Activated T-cell treated with anti-CD3 and anti-CD28 coated beads, Interleukin-2, amount 50 U/mL, for 24 hours (primary cell): Measurements from ENCODE around the gene RACK1.
"Not testable (repeated sequence)": the region's sequence is repeated elsewhere in the genome, so short reads cannot be mapped to it uniquely, and the experiment has no call there.

Experiments used
- DNase-seq: peaks from one replicate; pipeline ENCODE4 v3.0.0-alpha.2; 2020
- H3K27ac Mint-ChIP-seq: 2 replicates; pipeline ENCODE4 v1.8.0; 2020; ENCODE audit warnings: mild to moderate bottlenecking, mixed read lengths
- H3K27me3 Mint-ChIP-seq: 2 replicates; pipeline ENCODE4 v1.8.0; 2020; ENCODE audit warnings: mixed read lengths
- H3K36me3 Mint-ChIP-seq: 2 replicates; pipeline ENCODE4 v1.8.0; 2020; ENCODE audit warnings: low read depth, mixed read lengths
- H3K4me1 Mint-ChIP-seq: 2 replicates; pipeline ENCODE4 v1.8.0; 2020; ENCODE audit warnings: low read depth, mixed read lengths
- H3K4me3 Mint-ChIP-seq: 2 replicates; pipeline ENCODE4 v1.8.0; 2020; ENCODE audit warnings: mild to moderate bottlenecking, moderate library complexity, mixed read lengths
- H3K9me3 Mint-ChIP-seq: 2 replicates; pipeline ENCODE4 v1.8.0; 2020; ENCODE audit warnings: mixed read lengths

The RACK1 gene

GRCh38 chr5:181243564-181244343, at the start of gene RACK1:
RACK1 (minus strand) TSS chr5:181243906; CDS start chr5:181243800, 106 bp downstream.
- Mint-ChIP-seq H3K27me3 (no peaks in the 10 kb centered on the region), H3K4me1 (peaks cover 55% of the 10 kb centered on the region), H3K4me3 (peak within 1 kb of the TSS; percentile 99), H3K9me3 (peaks cover 2% of the 10 kb centered on the region), H3K36me3 (peaks cover 80% of the 10 kb centered on the region), H3K27ac (peak within 1 kb of the TSS; percentile 100)
- DNase-seq: peak; percentile 91

- not testable (repeated sequence) for H3K27me3 Mint-ChIP-seq, H3K4me1 Mint-ChIP-seq, H3K27ac Mint-ChIP-seq, H3K4me3 Mint-ChIP-seq, H3K9me3 Mint-ChIP-seq, DNase-seq, H3K36me3 Mint-ChIP-seq
Measured at GRCh38 chr5:181287331-181287730, 43.6 kb upstream of the RACK1 start.

GRCh38 chr5:181285962-181286705, 42.4 kb upstream of the RACK1 start:
- DNase-seq, H3K36me3 Mint-ChIP-seq, H3K4me3 Mint-ChIP-seq, H3K27me3 Mint-ChIP-seq, H3K4me1 Mint-ChIP-seq, H3K27ac Mint-ChIP-seq, H3K9me3 Mint-ChIP-seq: not testable (repeated sequence)

- H3K27ac Mint-ChIP-seq, H3K4me1 Mint-ChIP-seq: not testable (repeated sequence)
Measured at GRCh38 chr5:181283841-181284755, 40.4 kb upstream of the RACK1 start.

GRCh38 chr5:181283347-181283746, 39.6 kb upstream of the RACK1 start:
- DNase-seq: no peak
- Mint-ChIP-seq H3K27ac (no peak overlapping the region), H3K4me1 (no peaks in the 10 kb centered on the region), H3K36me3 (no peaks in the 10 kb centered on the region), H3K27me3 (no peaks in the 10 kb centered on the region), H3K4me3 (no peak overlapping the region), H3K9me3 (no peaks in the 10 kb centered on the region)

More at GRCh38 chr5:181283841-181284755, 40.4 kb upstream of the RACK1 start:
- H3K36me3 Mint-ChIP-seq, H3K4me3 Mint-ChIP-seq, DNase-seq, H3K9me3 Mint-ChIP-seq, H3K27me3 Mint-ChIP-seq: not testable (repeated sequence)

- H3K4me1 Mint-ChIP-seq: no peaks in the 10 kb centered on the region
- no peaks in the 10 kb centered on the region for H3K9me3 Mint-ChIP-seq
- no peak overlapping the region for H3K27ac Mint-ChIP-seq
- DNase-seq: no peak
- H3K36me3 Mint-ChIP-seq: no peaks in the 10 kb centered on the region
- H3K27me3 Mint-ChIP-seq: no peaks in the 10 kb centered on the region
- no peak overlapping the region for H3K4me3 Mint-ChIP-seq
Measured at GRCh38 chr5:181282874-181283273, 39.2 kb upstream of the RACK1 start.

- H3K4me3 Mint-ChIP-seq, H3K9me3 Mint-ChIP-seq, DNase-seq, H3K4me1 Mint-ChIP-seq, H3K27ac Mint-ChIP-seq, H3K27me3 Mint-ChIP-seq, H3K36me3 Mint-ChIP-seq: not testable (repeated sequence)
Measured at GRCh38 chr5:181282415-181282814, 38.7 kb upstream of the RACK1 start.

- H3K27me3 Mint-ChIP-seq: no peaks in the 10 kb centered on the region
- DNase-seq: no peak
- no peaks in the 10 kb centered on the region for H3K36me3 Mint-ChIP-seq
- no peak overlapping the region for H3K4me3 Mint-ChIP-seq
- no peak overlapping the region for H3K27ac Mint-ChIP-seq
- no peaks in the 10 kb centered on the region for H3K4me1 Mint-ChIP-seq
- H3K9me3 Mint-ChIP-seq: no peaks in the 10 kb centered on the region
Measured at GRCh38 chr5:181281984-181282316, 38.2 kb upstream of the RACK1 start.

GRCh38 chr5:181281077-181281983, 37.6 kb upstream of the RACK1 start:
- no peaks in the 10 kb centered on the region for H3K27me3 Mint-ChIP-seq
- DNase-seq: no peak
- H3K36me3 Mint-ChIP-seq: no peaks in the 10 kb centered on the region
- H3K9me3 Mint-ChIP-seq: no peaks in the 10 kb centered on the region
- H3K4me3 Mint-ChIP-seq: no peak overlapping the region
- H3K4me1 Mint-ChIP-seq: no peaks in the 10 kb centered on the region
- no peak overlapping the region for H3K27ac Mint-ChIP-seq

GRCh38 chr5:181280251-181280762, 36.6 kb upstream of the RACK1 start:
- DNase-seq: no peak
- Mint-ChIP-seq H3K4me3 (no peak overlapping the region), H3K4me1 (no peaks in the 10 kb centered on the region), H3K27me3 (no peaks in the 10 kb centered on the region), H3K27ac (no peak overlapping the region), H3K36me3 (no peaks in the 10 kb centered on the region), H3K9me3 (no peaks in the 10 kb centered on the region)

- H3K4me1 Mint-ChIP-seq, H3K9me3 Mint-ChIP-seq, H3K27ac Mint-ChIP-seq, H3K27me3 Mint-ChIP-seq, H3K4me3 Mint-ChIP-seq, DNase-seq, H3K36me3 Mint-ChIP-seq: not testable (repeated sequence)
Measured at GRCh38 chr5:181273433-181273744, 29.7 kb upstream of the RACK1 start.

- Mint-ChIP-seq H3K4me3 (no peak overlapping the region), H3K36me3 (no peaks in the 10 kb centered on the region)
Measured at GRCh38 chr5:181271081-181271480, 27.4 kb upstream of the RACK1 start.

GRCh38 chr5:181267907-181268306, 24.2 kb upstream of the RACK1 start:
- not testable (repeated sequence) for H3K9me3 Mint-ChIP-seq, H3K27me3 Mint-ChIP-seq, H3K4me3 Mint-ChIP-seq, H3K4me1 Mint-ChIP-seq, DNase-seq, H3K27ac Mint-ChIP-seq
- peaks cover 20% of the 10 kb centered on the region for H3K36me3 Mint-ChIP-seq

More at GRCh38 chr5:181271081-181271480, 27.4 kb upstream of the RACK1 start:
- no peak for DNase-seq
- H3K27me3 Mint-ChIP-seq: no peaks in the 10 kb centered on the region
- H3K4me1 Mint-ChIP-seq: no peaks in the 10 kb centered on the region
- no peak overlapping the region for H3K27ac Mint-ChIP-seq
- no peaks in the 10 kb centered on the region for H3K9me3 Mint-ChIP-seq
